Fibroblast of lung (primary cell): ENCODE data around the gene LZTR1.

Experiments
- EZH2 ChIP-seq: IDR thresholded peaks from 2 replicates; pipeline ENCODE4 v1.5.1; 2012; ENCODE audit warnings: low read length, control low read depth, mild to moderate bottlenecking; ENCODE audit errors: missing control alignments
- TF ChIP-seq, protein P1 (sequence below), 2 donors: IDR thresholded peaks in 1 of 2; conservative IDR thresholded peaks in 1 of 2; 1 replicate in 1 of 2; 2 replicates in 1 of 2; pipeline ENCODE4 v1.5.1; 2011 to 2012; ENCODE audit warnings: low read length in 2 of 2, control low read depth in 1 of 2, inconsistent platforms in 1 of 2, low read depth in 1 of 2, mild to moderate bottlenecking in 1 of 2

GRCh38 chr22:21018314-21018713 lies 36.2 kb downstream of the LZTR1 start:
- TF ChIP-seq EZH2: no peak
- TF ChIP-seq, protein P1, sequence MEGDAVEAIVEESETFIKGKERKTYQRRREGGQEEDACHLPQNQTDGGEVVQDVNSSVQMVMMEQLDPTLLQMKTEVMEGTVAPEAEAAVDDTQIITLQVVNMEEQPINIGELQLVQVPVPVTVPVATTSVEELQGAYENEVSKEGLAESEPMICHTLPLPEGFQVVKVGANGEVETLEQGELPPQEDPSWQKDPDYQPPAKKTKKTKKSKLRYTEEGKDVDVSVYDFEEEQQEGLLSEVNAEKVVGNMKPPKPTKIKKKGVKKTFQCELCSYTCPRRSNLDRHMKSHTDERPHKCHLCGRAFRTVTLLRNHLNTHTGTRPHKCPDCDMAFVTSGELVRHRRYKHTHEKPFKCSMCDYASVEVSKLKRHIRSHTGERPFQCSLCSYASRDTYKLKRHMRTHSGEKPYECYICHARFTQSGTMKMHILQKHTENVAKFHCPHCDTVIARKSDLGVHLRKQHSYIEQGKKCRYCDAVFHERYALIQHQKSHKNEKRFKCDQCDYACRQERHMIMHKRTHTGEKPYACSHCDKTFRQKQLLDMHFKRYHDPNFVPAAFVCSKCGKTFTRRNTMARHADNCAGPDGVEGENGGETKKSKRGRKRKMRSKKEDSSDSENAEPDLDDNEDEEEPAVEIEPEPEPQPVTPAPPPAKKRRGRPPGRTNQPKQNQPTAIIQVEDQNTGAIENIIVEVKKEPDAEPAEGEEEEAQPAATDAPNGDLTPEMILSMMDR (conservative IDR thresholded peaks at IDR 0.05 in 1 of 2, IDR thresholded peaks at IDR 0.05 in 1 of 2; ENCODE audit: low read depth in 1 of 2, low read length in 2 of 2): no peak
